SK-N-SH treated with all-trans-retinoic acid at 6 μM for 48 hours (cell line): ENCODE data around the gene GABPA.

Experiments
- ATAC-seq: fragments of 200-7000 bp; cut with Tn5 transposase; 3 replicates; pipeline ENCODE4 v1.9.1; 2020; ENCODE audit warnings: mild to moderate bottlenecking, moderate library complexity
- ARNTL ChIP-seq: fragments of 450-650 bp; formaldehyde crosslinking; IDR thresholded peaks from 2 replicates; pipeline ENCODE4 v1.5.0; 2020; ENCODE audit warnings: low read depth, mild to moderate bottlenecking, moderate library complexity, borderline replicate concordance
- BACH2 ChIP-seq: fragments of 250-450 bp; sonication (Bioruptor Pico); IDR thresholded peaks from 2 replicates; pipeline ENCODE4 v1.9.0; 2021; ENCODE audit warnings: mild to moderate bottlenecking, borderline replicate concordance
- CREB5 ChIP-seq: fragments of 250-450 bp; sonication (Bioruptor Pico); IDR thresholded peaks from 2 replicates; pipeline ENCODE4 v1.5.1; 2020; ENCODE audit warnings: low read depth, mild to moderate bottlenecking, moderate library complexity
- CSDC2 ChIP-seq: fragments of 250-450 bp; sonication (Bioruptor Pico); IDR thresholded peaks from 2 replicates; pipeline ENCODE4 v1.5.0; 2020; ENCODE audit warnings: mild to moderate bottlenecking, moderate library complexity
- ESRRG ChIP-seq: fragments of 250-450 bp; sonication (Bioruptor Pico); IDR thresholded peaks from 2 replicates; pipeline ENCODE4 v1.6.1; 2021; ENCODE audit warnings: mild to moderate bottlenecking
- GLIS3 ChIP-seq: fragments of 250-450 bp; sonication (Bioruptor Pico); IDR thresholded peaks from 2 replicates; pipeline ENCODE4 v1.5.0; 2020; ENCODE audit warnings: mild to moderate bottlenecking, moderate library complexity
- ISL1 ChIP-seq: fragments of 250-450 bp; sonication (Bioruptor Pico); IDR thresholded peaks from 2 replicates; pipeline ENCODE4 v2.1.2; 2022; ENCODE audit warnings: mild to moderate bottlenecking, moderate library complexity
- OSR1 ChIP-seq: fragments of 250-450 bp; sonication (Bioruptor Pico); IDR thresholded peaks from 2 replicates; pipeline ENCODE4 v1.8.0; 2022; ENCODE audit warnings: moderate library complexity, mild to moderate bottlenecking, inconsistent platforms
- PATZ1 ChIP-seq: fragments of 250-450 bp; sonication (Bioruptor Pico); IDR thresholded peaks from 2 replicates; pipeline ENCODE4 v1.8.0; 2020; ENCODE audit warnings: mild to moderate bottlenecking, moderate library complexity, borderline replicate concordance
- PPARA ChIP-seq: fragments of 250-450 bp; sonication (Bioruptor Pico); IDR thresholded peaks from 2 replicates; pipeline ENCODE4 v1.5.0; 2020; ENCODE audit warnings: mild to moderate bottlenecking, borderline replicate concordance
- RARB ChIP-seq: fragments of 250-450 bp; sonication (Bioruptor Pico); IDR thresholded peaks from 2 replicates; pipeline ENCODE4 v1.8.0; 2021; ENCODE audit warnings: mild to moderate bottlenecking, moderate library complexity
- SNAI2 ChIP-seq: fragments of 250-450 bp; sonication (Bioruptor Pico); IDR thresholded peaks from 2 replicates; pipeline ENCODE4 v1.5.0; 2020; ENCODE audit warnings: mild to moderate bottlenecking, moderate library complexity
- TSHZ2 ChIP-seq: fragments of 250-450 bp; sonication (Bioruptor Pico); IDR thresholded peaks from 2 replicates; pipeline ENCODE4 v1.5.0; 2020; ENCODE audit warnings: mild to moderate bottlenecking, moderate library complexity
- ZC3H10 ChIP-seq: fragments of 250-450 bp; sonication (Bioruptor Pico); IDR thresholded peaks from 2 replicates; pipeline ENCODE4 v1.5.1; 2021; ENCODE audit warnings: mild to moderate bottlenecking, moderate library complexity
- ZFP3 ChIP-seq: fragments of 250-450 bp; sonication (Bioruptor Pico); IDR thresholded peaks from 2 replicates; pipeline ENCODE4 v1.5.0; 2020; ENCODE audit warnings: mild to moderate bottlenecking, moderate library complexity
- ZNF565 ChIP-seq: fragments of 450-650 bp; formaldehyde crosslinking; conservative IDR thresholded peaks from 2 replicates; pipeline ENCODE4 v1.5.0; 2020; ENCODE audit warnings: low read depth, mild to moderate bottlenecking, moderate library complexity
- ZNF70 ChIP-seq: fragments of 450-650 bp; formaldehyde crosslinking; IDR thresholded peaks from 2 replicates; pipeline ENCODE4 v1.5.0; 2020; ENCODE audit warnings: mild to moderate bottlenecking, moderate library complexity
- ZNF8 ChIP-seq: fragments of 450-650 bp; formaldehyde crosslinking; IDR thresholded peaks from 2 replicates; pipeline ENCODE4 v1.5.0; 2020; ENCODE audit warnings: mild to moderate bottlenecking, moderate library complexity
- TF ChIP-seq, protein P1 (sequence below): fragments of 250-450 bp; sonication (Bioruptor Pico); IDR thresholded peaks from 2 replicates; pipeline ENCODE4 v1.5.1; 2021; ENCODE audit warnings: mild to moderate bottlenecking, moderate library complexity
- TF ChIP-seq, protein P2 (sequence below): fragments of 250-450 bp; sonication (Bioruptor Pico); IDR thresholded peaks from 2 replicates; pipeline ENCODE4 v1.8.0; 2021; ENCODE audit warnings: low read depth, mild to moderate bottlenecking, moderate library complexity, borderline replicate concordance

Gene GABPA

DNA sequence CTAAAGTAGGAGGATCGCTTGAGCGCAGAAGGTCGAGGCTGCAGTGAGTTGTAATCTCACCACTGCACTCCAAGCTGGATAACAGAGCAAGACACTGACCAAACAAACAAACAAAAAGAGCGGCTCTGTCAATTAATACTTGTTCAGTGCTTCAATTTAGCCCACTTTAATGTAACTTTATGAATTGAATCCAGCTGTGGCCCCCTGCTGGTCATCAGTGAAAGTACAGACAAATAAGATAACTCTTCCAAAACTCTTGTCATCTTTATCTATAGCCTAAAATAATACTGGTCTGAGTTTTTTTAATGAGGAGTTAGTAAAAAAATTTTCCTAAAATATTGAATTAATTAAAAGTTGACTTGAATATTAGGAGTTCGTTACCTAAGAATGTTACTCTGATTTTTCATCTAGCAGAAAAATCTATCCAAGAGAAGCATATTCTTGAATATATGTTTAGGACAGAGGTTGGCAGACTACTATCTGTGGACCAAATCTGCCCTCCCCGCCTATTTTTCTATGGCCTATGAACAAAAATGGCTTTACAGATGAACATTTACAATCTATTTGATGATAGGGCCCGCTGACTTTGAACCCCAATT lies 26.2 kb upstream of the GABPA start:
- TF ChIP-seq TSHZ2 (CRISPR knock-in tag): no peak
- no peak for TF ChIP-seq CREB5 (CRISPR knock-in tag)
- TF ChIP-seq, protein P1, sequence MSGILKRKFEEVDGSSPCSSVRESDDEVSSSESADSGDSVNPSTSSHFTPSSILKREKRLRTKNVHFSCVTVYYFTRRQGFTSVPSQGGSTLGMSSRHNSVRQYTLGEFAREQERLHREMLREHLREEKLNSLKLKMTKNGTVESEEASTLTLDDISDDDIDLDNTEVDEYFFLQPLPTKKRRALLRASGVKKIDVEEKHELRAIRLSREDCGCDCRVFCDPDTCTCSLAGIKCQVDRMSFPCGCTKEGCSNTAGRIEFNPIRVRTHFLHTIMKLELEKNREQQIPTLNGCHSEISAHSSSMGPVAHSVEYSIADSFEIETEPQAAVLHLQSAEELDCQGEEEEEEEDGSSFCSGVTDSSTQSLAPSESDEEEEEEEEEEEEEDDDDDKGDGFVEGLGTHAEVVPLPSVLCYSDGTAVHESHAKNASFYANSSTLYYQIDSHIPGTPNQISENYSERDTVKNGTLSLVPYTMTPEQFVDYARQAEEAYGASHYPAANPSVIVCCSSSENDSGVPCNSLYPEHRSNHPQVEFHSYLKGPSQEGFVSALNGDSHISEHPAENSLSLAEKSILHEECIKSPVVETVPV (CRISPR knock-in tag): no peak
- no peak for TF ChIP-seq ZNF8 (CRISPR knock-in tag)
- TF ChIP-seq ZFP3: no peak
- no peak for TF ChIP-seq ESRRG
- TF ChIP-seq ZC3H10 (CRISPR knock-in tag): no peak
- no peak for TF ChIP-seq PPARA
- no peak for TF ChIP-seq ZNF70 (CRISPR knock-in tag)
- TF ChIP-seq ISL1: no peak
- no peak for TF ChIP-seq OSR1 (CRISPR knock-in tag)
- no peak for TF ChIP-seq RARB (CRISPR knock-in tag)
- no peak for TF ChIP-seq ZNF565
- no peak for TF ChIP-seq ARNTL
- TF ChIP-seq GLIS3: no peak
- no peak for TF ChIP-seq PATZ1 (CRISPR knock-in tag)
- TF ChIP-seq, all 23 proteins: peak for 0
- peak; percentile 56; the same call in 2 of the 3 replicates for ATAC-seq

GRCh38 chr21:25709684-25710265 lies 25.0 kb upstream of the GABPA start:
- no peak for ATAC-seq
- TF ChIP-seq SNAI2 (CRISPR knock-in tag): no peak
- no peak for TF ChIP-seq ARNTL
- no peak for TF ChIP-seq BACH2
- TF ChIP-seq, protein P2, sequence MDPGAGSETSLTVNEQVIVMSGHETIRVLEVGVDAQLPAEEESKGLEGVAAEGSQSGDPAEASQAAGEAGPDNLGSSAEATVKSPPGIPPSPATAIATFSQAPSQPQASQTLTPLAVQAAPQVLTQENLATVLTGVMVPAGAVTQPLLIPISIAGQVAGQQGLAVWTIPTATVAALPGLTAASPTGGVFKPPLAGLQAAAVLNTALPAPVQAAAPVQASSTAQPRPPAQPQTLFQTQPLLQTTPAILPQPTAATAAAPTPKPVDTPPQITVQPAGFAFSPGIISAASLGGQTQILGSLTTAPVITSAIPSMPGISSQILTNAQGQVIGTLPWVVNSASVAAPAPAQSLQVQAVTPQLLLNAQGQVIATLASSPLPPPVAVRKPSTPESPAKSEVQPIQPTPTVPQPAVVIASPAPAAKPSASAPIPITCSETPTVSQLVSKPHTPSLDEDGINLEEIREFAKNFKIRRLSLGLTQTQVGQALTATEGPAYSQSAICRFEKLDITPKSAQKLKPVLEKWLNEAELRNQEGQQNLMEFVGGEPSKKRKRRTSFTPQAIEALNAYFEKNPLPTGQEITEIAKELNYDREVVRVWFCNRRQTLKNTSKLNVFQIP (CRISPR knock-in tag): no peak
- TF ChIP-seq CREB5 (CRISPR knock-in tag): no peak
- no peak for TF ChIP-seq PATZ1 (CRISPR knock-in tag)
- TF ChIP-seq GLIS3: no peak
- TF ChIP-seq ESRRG: no peak
- TF ChIP-seq ZNF8 (CRISPR knock-in tag): no peak
- TF ChIP-seq OSR1 (CRISPR knock-in tag): no peak
- no peak for TF ChIP-seq TSHZ2 (CRISPR knock-in tag)
- TF ChIP-seq ZFP3: no peak
- TF ChIP-seq ISL1: no peak
- TF ChIP-seq ZNF70 (CRISPR knock-in tag): no peak
- TF ChIP-seq CSDC2 (CRISPR knock-in tag): no peak
- TF ChIP-seq PPARA: no peak
